DMS153 treated with DMSO at 0.1 percent for 48 hours (cell line): ENCODE data around the gene LMO7.

Experiments used
- DNase-seq: peaks from one replicate; lab custom pipeline; 2025; ENCODE audit not compliant: unreplicated experiment; lab: John Stamatoyannopoulos, UW

Gene LMO7

GRCh38 chr13:75635828-75636435, at the start of gene LMO7:
LMO7 (plus strand) TSS chr13:75636330; CDS start chr13:75636658, 328 bp downstream.
- DNase-seq, result peak; percentile 8

- DNase-seq, result peak; percentile 8
Measured at GRCh38 chr13:75587679-75588078, 48.5 kb upstream of the LMO7 start.

- DNase-seq, result no peak
Measured at GRCh38 chr13:75596657-75597182, 39.4 kb upstream of the LMO7 start.

- DNase-seq, result no peak
Measured at GRCh38 chr13:75600371-75600770, 35.8 kb upstream of the LMO7 start.

GRCh38 chr13:75603038-75603437, 33.1 kb upstream of the LMO7 start:
- no peak for DNase-seq

GRCh38 chr13:75607447-75607846, 28.7 kb upstream of the LMO7 start:
- no peak for DNase-seq

- DNase-seq, result no peak
Measured at GRCh38 chr13:75610466-75610865, 25.7 kb upstream of the LMO7 start.

GRCh38 chr13:75612354-75612753, 23.8 kb upstream of the LMO7 start:
- DNase-seq, result no peak

- no peak for DNase-seq
Measured at GRCh38 chr13:75617230-75617629, 18.9 kb upstream of the LMO7 start.

GRCh38 chr13:75618308-75618707, 17.8 kb upstream of the LMO7 start:
- DNase-seq, result no peak

- no peak for DNase-seq
Measured at GRCh38 chr13:75620020-75620419, 16.1 kb upstream of the LMO7 start.

- no peak for DNase-seq
Measured at GRCh38 chr13:75621147-75621546, 15.0 kb upstream of the LMO7 start.

GRCh38 chr13:75628801-75629200, 7.3 kb upstream of the LMO7 start:
- no peak for DNase-seq

GRCh38 chr13:75633285-75633684, 2.8 kb upstream of the LMO7 start:
- DNase-seq, result no peak

- DNase-seq, result no peak
Measured at GRCh38 chr13:75635101-75635827, 866 bp upstream of the LMO7 start.

- DNase-seq, result peak; percentile 15
Measured at GRCh38 chr13:75636436-75637180, 478 bp downstream of the LMO7 start.

GRCh38 chr13:75637181-75637750, 1.1 kb downstream of the LMO7 start:
- no peak for DNase-seq

- no peak for DNase-seq
Measured at GRCh38 chr13:75639454-75639853, 3.3 kb downstream of the LMO7 start.

GRCh38 chr13:75641026-75641425, 4.9 kb downstream of the LMO7 start:
- DNase-seq, result no peak

GRCh38 chr13:75643182-75643581, 7.1 kb downstream of the LMO7 start:
- no peak for DNase-seq

- DNase-seq, result no peak
Measured at GRCh38 chr13:75643693-75644092, 7.6 kb downstream of the LMO7 start.
